HG03060 (cell line): ENCODE measurements around the gene VWC2.

Source experiments
- ATAC-seq: cut with Tn5 transposase; IDR thresholded peaks from one replicate; pipeline ENCODE4 v1.9.1; 2021; ENCODE audit warnings: low read depth, moderate number of reproducible peaks; ENCODE audit not compliant: unreplicated experiment

The VWC2 gene

GRCh38 chr7:49927631-49928030, 154.2 kb downstream of the VWC2 start:
- no peak for ATAC-seq

- ATAC-seq, result no peak
Observed at GRCh38 chr7:49928787-49929186, 155.3 kb downstream of the VWC2 start.

GRCh38 chr7:49931627-49932026, 158.2 kb downstream of the VWC2 start:
- no peak for ATAC-seq

DNA sequence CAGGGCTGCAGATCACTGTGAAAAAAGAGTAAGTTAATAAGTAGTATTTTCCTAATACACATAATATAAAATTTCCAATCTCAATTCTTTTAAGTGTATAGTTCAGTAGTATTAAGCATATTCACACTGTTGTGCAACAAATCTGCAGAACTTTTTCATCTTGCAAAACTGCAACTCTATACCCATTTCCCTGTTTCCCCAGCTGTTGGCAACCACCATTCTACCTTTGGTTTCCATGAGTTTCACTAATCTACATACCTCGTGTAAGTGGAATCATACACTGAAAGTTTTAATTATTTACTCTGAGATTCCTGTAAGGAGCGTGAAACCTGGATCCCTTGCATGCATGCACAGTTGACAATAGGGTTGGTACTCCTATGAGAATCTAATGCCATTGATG, 164.2 kb downstream of the VWC2 start:
- no peak for ATAC-seq
